SU-DHL-6 (cell line): ENCODE data around the gene MED7.

Experiments used
- CTCF ChIP-seq: fragments of 200-600 bp; sonication (generic); IDR thresholded peaks from one replicate; pipeline ENCODE4 v1.5.1; 2017; ENCODE audit warnings: antibody characterized with exemption, mild to moderate bottlenecking, low read length, moderate library complexity; ENCODE audit not compliant: insufficient read depth, poor library complexity, severe bottlenecking
- EZH2phosphoT487 ChIP-seq: fragments of 200-600 bp; sonication (generic), shearing (Covaris generic); conservative IDR thresholded peaks from 2 replicates; pipeline ENCODE4 v1.6.1; 2018; ENCODE audit warnings: mild to moderate bottlenecking, antibody characterized with exemption, low read length, moderate library complexity, mixed read lengths

GRCh38 chr5:157143127-157143971 lies 684 bp upstream of the MED7 start:
- TF ChIP-seq CTCF (no peak), EZH2phosphoT487 (no peak)
